K562 (cell line): ENCODE results near the gene TRPM4. TPM values are rescaled to one million over a fixed set of nuclear protein-coding genes. Genes with fewer than 3 reads are reported as not detected.
A peak's percentile ranks its signal among the peaks of the same experiment; 100 is the strongest.

Experiments
- BCL6 ChIP-seq: fragments of 250-450 bp; sonication (Bioruptor Pico); IDR thresholded peaks from 2 replicates; pipeline ENCODE4 v1.4.0; 2020
- E2F5 ChIP-seq: sonication (generic); formaldehyde crosslinking; IDR thresholded peaks from 2 replicates; pipeline ENCODE4 v1.8.0; 2022; ENCODE audit warnings: mild to moderate bottlenecking, missing genetic modification reagents
- EGR1 ChIP-seq: fragments of 450-650 bp; conservative IDR thresholded peaks from 2 replicates; pipeline ENCODE4 v1.6.1; 2017; ENCODE audit warnings: mild to moderate bottlenecking
- FOXJ2 ChIP-seq: fragments of 200-800 bp; sonication (Bioruptor generic); IDR thresholded peaks from 2 replicates; pipeline ENCODE4 v1.6.1; 2016; ENCODE audit warnings: missing genetic modification characterization, missing compliant biosample characterization
- GMEB1 ChIP-seq: fragments of 250-450 bp; sonication (Bioruptor Pico); IDR thresholded peaks from 2 replicates; pipeline ENCODE4 v1.4.0; 2020; ENCODE audit warnings: mild to moderate bottlenecking
- HBP1 ChIP-seq: fragments of 450-650 bp; formaldehyde crosslinking; IDR thresholded peaks from 2 replicates; pipeline ENCODE4 v1.4.0; 2022; ENCODE audit warnings: missing genetic modification characterization
- KAT7 ChIP-seq: sonication (generic); formaldehyde crosslinking; IDR thresholded peaks from 2 replicates; pipeline ENCODE4 v1.8.0; 2022; ENCODE audit warnings: missing genetic modification reagents, mild to moderate bottlenecking, borderline replicate concordance
- NCOA4 ChIP-seq: fragments of 450-650 bp; IDR thresholded peaks from 2 replicates; pipeline ENCODE4 v1.6.1; 2018; ENCODE audit warnings: mild to moderate bottlenecking; ENCODE audit not compliant: partially characterized antibody
- NR2C1 ChIP-seq, 2 experiments: fragments of 450-650 bp; IDR thresholded peaks; 2 replicates each; pipeline ENCODE4 v1.6.1; 2017; ENCODE audit warnings: mild to moderate bottlenecking in 2 of 2, antibody characterized with exemption in 1 of 2, inconsistent platforms in 1 of 2, missing compliant biosample characterization in 1 of 2, missing genetic modification characterization in 1 of 2
- NR3C1 ChIP-seq: sonication (generic); formaldehyde crosslinking; IDR thresholded peaks from 2 replicates; pipeline ENCODE4 v1.8.1; 2022; ENCODE audit warnings: missing genetic modification reagents
- RBM25 ChIP-seq: fragments of 200-400 bp; formaldehyde crosslinking; IDR thresholded peaks from 2 replicates; pipeline ENCODE4 v1.6.1; 2018; ENCODE audit warnings: low read length, low read depth, moderate library complexity; ENCODE audit not compliant: severe bottlenecking
- SMAD4 ChIP-seq: fragments of 250-450 bp; sonication (Bioruptor Pico); conservative IDR thresholded peaks from 2 replicates; pipeline ENCODE4 v1.8.0; 2021; ENCODE audit warnings: inconsistent platforms, mild to moderate bottlenecking, moderate library complexity
- SP1 ChIP-seq: sonication (generic); formaldehyde crosslinking; IDR thresholded peaks from 2 replicates; pipeline ENCODE4 v1.8.1; 2022; ENCODE audit warnings: mild to moderate bottlenecking, missing genetic modification reagents
- XRCC4 ChIP-seq: IDR thresholded peaks from one replicate; pipeline ENCODE4 v1.6.1; 2011; ENCODE audit not compliant: insufficient read depth, insufficient read length; ENCODE audit errors: extremely low read depth
- ZBTB34 ChIP-seq: fragments of 250-450 bp; sonication (Bioruptor Pico); IDR thresholded peaks from 2 replicates; pipeline ENCODE4 v1.8.0; 2021; ENCODE audit warnings: mild to moderate bottlenecking, moderate library complexity
- ZBTB43 ChIP-seq: sonication (generic); formaldehyde crosslinking; IDR thresholded peaks from 2 replicates; pipeline ENCODE4 v1.8.0; 2023; ENCODE audit warnings: mild to moderate bottlenecking, missing genetic modification reagents
- ZNF12 ChIP-seq: sonication (generic); formaldehyde crosslinking; IDR thresholded peaks from 2 replicates; pipeline ENCODE4 v1.4.0; 2020; ENCODE audit warnings: mild to moderate bottlenecking, missing genetic modification reagents
- ZNF134 ChIP-seq: fragments of 250-450 bp; sonication (Bioruptor Pico); conservative IDR thresholded peaks from 2 replicates; pipeline ENCODE4 v1.4.0; 2020
- ZNF561 ChIP-seq: fragments of 450-650 bp; formaldehyde crosslinking; conservative IDR thresholded peaks from 2 replicates; pipeline ENCODE4 v1.4.0; 2020; ENCODE audit warnings: mild to moderate bottlenecking, moderate library complexity
- ZNF696 ChIP-seq: fragments of 250-450 bp; sonication (Bioruptor Pico); conservative IDR thresholded peaks from 2 replicates; pipeline ENCODE4 v1.4.0; 2020; ENCODE audit warnings: mild to moderate bottlenecking, moderate library complexity
- ZNF785 ChIP-seq: fragments of 250-450 bp; sonication (Bioruptor Pico); IDR thresholded peaks from 2 replicates; pipeline ENCODE4 v1.4.0; 2020; ENCODE audit warnings: mild to moderate bottlenecking
- polyA plus RNA-seq, 8 experiments: library from polyadenylated mRNA; depleted of rRNA in 4 of 8; stranded (reverse) in 5 of 8; unstranded in 3 of 8; fragments of >200 nt; fragmentation: Nextera tagmentation in 2 of 8; fragmentation: Illumina TruSeq in 1 of 8; extraction: Ambion mirVana in 2 of 8; extraction: Trizol in 1 of 8; gene quantifications; 2 replicates each; pipeline versions ENCODE4 v1.2.1 to v1.2.3, GENCODE V29; 2011 to 2014; ENCODE audit warnings: inconsistent platforms in 1 of 8, missing spikeins in 1 of 8
- total RNA-seq, 7 experiments: library from RNA; depleted of rRNA in 6 of 7; stranded (reverse); fragments of >200 nt in 6 of 7; fragmentation: Illumina TruSeq in 2 of 7; extraction: Trizol in 2 of 7; gene quantifications; 2 replicates each; pipeline versions ENCODE4 v1.2.1 to v1.2.3, GENCODE V29; 2011 to 2021; ENCODE audit warnings: low replicate concordance in 1 of 7

Gene TRPM4
- total and polyA plus RNA-seq, 9 of the 15 experiments (the other 6 are each of a cell fraction or from before 2014, with no cell fraction given), result 6.5 to 45.4 (median 15.2) TPM

GRCh38 chr19:49114630-49115363, 42.8 kb upstream of the TRPM4 start (continued):
- TF ChIP-seq NR2C1 (IDR thresholded peaks at IDR 0.05), result no peak
- peak; percentile 27; the same call in 1 of the 2 replicates for TF ChIP-seq NR2C1 (tag; IDR thresholded peaks at IDR 0.05)
- TF ChIP-seq NCOA4, result no peak
- TF ChIP-seq EGR1, result peak; percentile 86
- TF ChIP-seq ZNF785, result no peak
- TF ChIP-seq ZNF696, result no peak
- no peak for TF ChIP-seq RBM25
- no peak for TF ChIP-seq E2F5
- TF ChIP-seq ZNF12 (CRISPR knock-in tag), result no peak
- TF ChIP-seq ZBTB34, result no peak
- 0 out of 2 replicates have a peak, but pooled peaks have one; percentile 40 for TF ChIP-seq GMEB1 (CRISPR knock-in tag)
- TF ChIP-seq NR3C1 (CRISPR knock-in tag), result no peak
- no peak for TF ChIP-seq BCL6
- no peak for TF ChIP-seq SMAD4
- TF ChIP-seq FOXJ2 (tag), result no peak
- TF ChIP-seq ZNF134 (CRISPR knock-in tag), result no peak
- TF ChIP-seq SP1 (CRISPR knock-in tag), result no peak; the same call in 1 of the 2 replicates
- TF ChIP-seq KAT7 (CRISPR knock-in tag), result no peak
- no peak for TF ChIP-seq ZNF561 (CRISPR knock-in tag)
- no peak for TF ChIP-seq ZBTB43 (CRISPR knock-in tag)
- TF ChIP-seq HBP1 (CRISPR knock-in tag), result no peak
- no peak for TF ChIP-seq XRCC4
